SJSA1 (cell line): ENCODE results near the gene NAV2. TPM values are rescaled to one million over a fixed set of nuclear protein-coding genes. Genes with fewer than 3 reads are reported as not detected.

ENCODE experiments used
- DNase-seq, 2 experiments: peaks; one replicate each; pipeline ENCODE4 v3.0.0-alpha.2; 2015 to 2020; ENCODE audit warnings: low spot score in 2 of 2, low read depth in 1 of 2
- H3K27ac ChIP-seq: fragments of 250-450 bp; sonication (Bioruptor Pico); 2 replicates; pipeline ENCODE4 v1.5.1; 2020; ENCODE audit warnings: mild to moderate bottlenecking, moderate library complexity
- H3K27me3 ChIP-seq: fragments of 250-450 bp; sonication (Bioruptor Pico); replicated peaks from 2 replicates; pipeline ENCODE4 v1.5.1; 2020; ENCODE audit warnings: mild to moderate bottlenecking, moderate library complexity
- H3K36me3 ChIP-seq: fragments of 250-450 bp; sonication (Bioruptor Pico); 2 replicates; pipeline ENCODE4 v1.5.1; 2020; ENCODE audit warnings: mild to moderate bottlenecking
- H3K4me1 ChIP-seq: fragments of 250-450 bp; sonication (Bioruptor Pico); replicated peaks from 2 replicates; pipeline ENCODE4 v1.6.1; 2021; ENCODE audit warnings: mild to moderate bottlenecking
- H3K4me3 ChIP-seq: fragments of 250-450 bp; sonication (Bioruptor Pico); 2 replicates; pipeline ENCODE4 v1.5.1; 2020; ENCODE audit warnings: mild to moderate bottlenecking
- H3K9me3 ChIP-seq: fragments of 250-450 bp; sonication (Bioruptor Pico); replicated peaks from 2 replicates; pipeline ENCODE4 v1.5.1; 2020; ENCODE audit warnings: mild to moderate bottlenecking
- total RNA-seq: library from RNA; depleted of rRNA; stranded (reverse); fragments of >200 nt; shearing (Covaris generic); gene quantifications from 2 replicates; pipeline ENCODE4 v1.2.3, GENCODE V29; 2014

Gene NAV2
- total RNA-seq, 1 experiment from 2014 or later = 2.6 TPM

- Histone ChIP-seq H3K27me3 (no peaks in the 10 kb centered on the region), H3K27ac (no peak overlapping the region), H3K9me3 (no peaks in the 10 kb centered on the region), H3K4me1 (peaks cover 37% of the 10 kb centered on the region), H3K4me3 (no peak overlapping the region), H3K36me3 (0 out of 2 replicates have a peak, but pooled peaks cover 2% of the 10 kb centered on the region)
- DNase-seq = no peak
Measured at GRCh38 chr11:19982774-19983495, 270.3 kb downstream of the NAV2 start.

- Histone ChIP-seq H3K9me3 (no peaks in the 10 kb centered on the region), H3K27ac (no peak overlapping the region), H3K4me1 (peaks cover 26% of the 10 kb centered on the region), H3K27me3 (no peaks in the 10 kb centered on the region), H3K36me3 (0 out of 2 replicates have a peak, but pooled peaks cover 2% of the 10 kb centered on the region), H3K4me3 (no peak overlapping the region)
- DNase-seq = no peak
Measured at GRCh38 chr11:19984048-19984742, 271.6 kb downstream of the NAV2 start.

DNA sequence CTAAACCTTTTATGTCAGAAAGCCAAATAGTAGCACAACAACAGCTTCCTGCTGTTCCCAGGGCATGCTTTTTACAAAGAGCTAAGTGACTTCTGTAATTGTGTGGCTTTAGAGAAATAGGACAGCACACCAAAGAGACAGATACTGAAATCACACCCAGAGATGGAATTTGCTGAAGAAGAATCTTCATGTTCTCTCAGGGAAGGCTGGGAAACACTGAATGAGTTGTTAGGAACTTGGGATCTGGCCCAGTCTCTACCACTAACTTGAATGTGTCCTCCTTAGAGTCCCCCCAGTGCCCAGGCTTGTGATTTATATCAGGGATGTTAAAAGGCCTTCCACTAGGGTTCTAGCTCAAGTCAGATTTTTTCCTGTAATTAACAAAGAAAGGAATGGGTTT, 272.5 kb downstream of the NAV2 start:
- Histone ChIP-seq H3K9me3 (no peaks in the 10 kb centered on the region), H3K36me3 (no peaks in the 10 kb centered on the region), H3K4me3 (no peak overlapping the region), H3K27ac (no peak overlapping the region), H3K27me3 (no peaks in the 10 kb centered on the region), H3K4me1 (peaks cover 17% of the 10 kb centered on the region)
- no peak for DNase-seq

- no peaks in the 10 kb centered on the region for H3K36me3 ChIP-seq
- no peak for DNase-seq
Measured at GRCh38 chr11:19987331-19987801, 274.7 kb downstream of the NAV2 start.

DNA sequence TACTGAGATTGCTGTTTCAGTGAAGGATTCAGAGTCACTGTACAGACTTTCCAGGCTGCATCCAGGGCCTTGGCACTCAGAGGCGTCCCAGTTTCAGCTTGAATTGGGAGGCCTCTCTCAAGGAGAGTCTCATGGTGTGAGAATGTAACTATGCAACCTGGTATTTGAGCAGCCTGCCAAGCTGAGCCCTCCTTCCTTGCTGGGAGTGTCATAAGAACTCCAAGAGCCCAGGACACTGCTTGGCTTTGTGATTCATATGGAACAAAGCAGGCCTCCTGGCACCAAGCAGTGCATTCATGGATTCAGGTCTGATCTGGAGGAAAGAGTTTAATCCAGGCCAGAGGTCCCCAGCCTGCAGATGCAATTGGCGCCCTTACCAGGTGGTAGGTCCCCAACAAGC, 276.0 kb downstream of the NAV2 start:
- H3K27me3 ChIP-seq = no peaks in the 10 kb centered on the region
- H3K4me1 ChIP-seq = no peaks in the 10 kb centered on the region
- no peaks in the 10 kb centered on the region for H3K9me3 ChIP-seq
- no peak overlapping the region for H3K4me3 ChIP-seq
- H3K27ac ChIP-seq = no peak overlapping the region
- 0 out of 2 replicates have a peak, but pooled peaks cover 2% of the 10 kb centered on the region for H3K36me3 ChIP-seq
- no peak for DNase-seq

More at GRCh38 chr11:19987331-19987801, 274.7 kb downstream of the NAV2 start:
- no peaks in the 10 kb centered on the region for H3K4me1 ChIP-seq
- no peak overlapping the region for H3K4me3 ChIP-seq
- no peaks in the 10 kb centered on the region for H3K27me3 ChIP-seq
- no peak overlapping the region for H3K27ac ChIP-seq
- no peaks in the 10 kb centered on the region for H3K9me3 ChIP-seq

- Histone ChIP-seq H3K36me3 (0 out of 2 replicates have a peak, but pooled peaks cover 2% of the 10 kb centered on the region), H3K27ac (no peak overlapping the region), H3K4me3 (no peak overlapping the region), H3K27me3 (no peaks in the 10 kb centered on the region), H3K9me3 (no peaks in the 10 kb centered on the region), H3K4me1 (no peaks in the 10 kb centered on the region)
- DNase-seq = no peak
Measured at GRCh38 chr11:19989191-19989590, 276.6 kb downstream of the NAV2 start.

- Histone ChIP-seq H3K27me3 (no peaks in the 10 kb centered on the region), H3K4me3 (no peak overlapping the region), H3K4me1 (peaks cover 10% of the 10 kb centered on the region), H3K36me3 (0 out of 2 replicates have a peak, but pooled peaks cover 2% of the 10 kb centered on the region), H3K9me3 (no peaks in the 10 kb centered on the region), H3K27ac (no peak overlapping the region)
- no peak for DNase-seq
Measured at GRCh38 chr11:19992162-19992561, 279.5 kb downstream of the NAV2 start.

GRCh38 chr11:19992998-19993397, 280.4 kb downstream of the NAV2 start:
- Histone ChIP-seq H3K36me3 (0 out of 2 replicates have a peak, but pooled peaks cover 2% of the 10 kb centered on the region), H3K27ac (no peak overlapping the region), H3K9me3 (no peaks in the 10 kb centered on the region), H3K4me3 (no peak overlapping the region), H3K4me1 (peaks cover 10% of the 10 kb centered on the region), H3K27me3 (no peaks in the 10 kb centered on the region)
- no peak for DNase-seq

DNA sequence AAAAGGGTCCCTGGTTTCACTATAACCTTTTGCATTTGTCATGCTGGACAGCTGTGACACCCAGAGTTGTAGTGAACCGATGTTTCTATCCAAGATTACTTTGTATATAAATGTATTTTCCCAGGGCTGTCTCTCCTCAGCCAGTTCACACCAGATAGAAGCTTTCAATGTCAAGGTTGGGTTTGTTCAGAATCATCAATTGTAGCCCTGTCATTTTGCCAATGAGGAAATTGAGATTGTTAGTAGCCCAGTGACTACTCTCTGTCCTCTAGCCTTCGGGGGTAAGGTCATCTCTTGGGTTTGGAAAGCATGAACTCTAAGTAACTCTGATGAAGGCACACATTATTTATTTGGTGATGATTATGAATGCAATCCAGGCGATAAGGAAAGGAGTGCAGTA, 282.0 kb downstream of the NAV2 start:
- 0 out of 2 replicates have a peak, but pooled peaks cover 2% of the 10 kb centered on the region for H3K36me3 ChIP-seq
- no peak overlapping the region for H3K4me3 ChIP-seq
- DNase-seq = no peak
- H3K27me3 ChIP-seq = no peaks in the 10 kb centered on the region
- no peaks in the 10 kb centered on the region for H3K9me3 ChIP-seq
- no peak overlapping the region for H3K27ac ChIP-seq
- peaks cover 10% of the 10 kb centered on the region for H3K4me1 ChIP-seq

DNA sequence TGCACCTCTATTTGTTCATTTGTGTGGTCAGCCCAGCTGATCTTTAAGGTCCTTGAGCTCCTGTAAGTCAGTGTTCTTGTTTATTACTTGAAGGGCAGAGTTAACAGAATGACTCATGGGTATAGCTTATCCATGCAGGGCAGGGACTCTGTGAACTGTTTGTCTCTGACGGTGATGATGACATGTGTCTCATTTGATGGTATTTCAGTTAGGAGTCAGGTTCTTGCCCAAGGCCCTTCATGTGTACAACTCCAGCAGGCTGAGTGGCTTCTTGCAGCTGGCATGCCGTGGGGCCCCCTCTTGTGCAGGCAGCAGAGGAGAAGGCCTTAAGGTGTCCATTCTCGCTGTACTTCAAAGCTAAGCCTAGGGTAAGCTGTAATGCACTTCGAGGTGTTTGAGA, 282.5 kb downstream of the NAV2 start:
- no peak overlapping the region for H3K27ac ChIP-seq
- H3K9me3 ChIP-seq = no peaks in the 10 kb centered on the region
- H3K36me3 ChIP-seq = 0 out of 2 replicates have a peak, but pooled peaks cover 2% of the 10 kb centered on the region
- peak; percentile 34 to 45 for DNase-seq
- H3K4me1 ChIP-seq = peaks cover 10% of the 10 kb centered on the region
- H3K27me3 ChIP-seq = no peaks in the 10 kb centered on the region
- no peak overlapping the region for H3K4me3 ChIP-seq

DNA sequence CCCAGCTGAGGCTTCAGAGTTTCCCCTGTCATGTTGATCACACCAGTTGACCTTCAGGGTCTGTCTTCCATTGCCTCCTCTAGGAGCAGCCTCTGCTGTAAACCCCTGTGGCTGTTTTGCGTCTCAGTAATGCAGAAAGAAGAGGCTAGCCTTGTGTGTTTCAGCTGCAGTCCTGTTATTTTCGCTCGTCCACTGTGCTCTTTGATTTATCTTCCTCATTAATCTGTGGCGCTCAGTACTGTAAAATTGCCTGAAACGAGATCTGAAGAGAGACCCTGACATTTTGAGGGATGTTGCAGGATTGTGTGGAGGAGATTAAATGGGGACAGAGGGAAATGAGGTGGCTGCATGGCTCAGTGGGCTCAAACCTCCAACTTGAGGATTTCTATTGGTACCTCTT, 283.9 kb downstream of the NAV2 start:
- no peaks in the 10 kb centered on the region for H3K27me3 ChIP-seq
- DNase-seq = no peak
- H3K4me3 ChIP-seq = no peak overlapping the region
- no peak overlapping the region for H3K27ac ChIP-seq
- 0 out of 2 replicates have a peak, but pooled peaks cover 2% of the 10 kb centered on the region for H3K36me3 ChIP-seq
- H3K9me3 ChIP-seq = no peaks in the 10 kb centered on the region
- peaks cover 10% of the 10 kb centered on the region for H3K4me1 ChIP-seq

- H3K27ac ChIP-seq = no peak overlapping the region
- H3K27me3 ChIP-seq = no peaks in the 10 kb centered on the region
- no peaks in the 10 kb centered on the region for H3K9me3 ChIP-seq
- no peak overlapping the region for H3K4me3 ChIP-seq
- no peak for DNase-seq
- peaks cover 5% of the 10 kb centered on the region for H3K4me1 ChIP-seq
- H3K36me3 ChIP-seq = no peaks in the 10 kb centered on the region
Measured at GRCh38 chr11:20000022-20000350, 287.3 kb downstream of the NAV2 start.

DNA sequence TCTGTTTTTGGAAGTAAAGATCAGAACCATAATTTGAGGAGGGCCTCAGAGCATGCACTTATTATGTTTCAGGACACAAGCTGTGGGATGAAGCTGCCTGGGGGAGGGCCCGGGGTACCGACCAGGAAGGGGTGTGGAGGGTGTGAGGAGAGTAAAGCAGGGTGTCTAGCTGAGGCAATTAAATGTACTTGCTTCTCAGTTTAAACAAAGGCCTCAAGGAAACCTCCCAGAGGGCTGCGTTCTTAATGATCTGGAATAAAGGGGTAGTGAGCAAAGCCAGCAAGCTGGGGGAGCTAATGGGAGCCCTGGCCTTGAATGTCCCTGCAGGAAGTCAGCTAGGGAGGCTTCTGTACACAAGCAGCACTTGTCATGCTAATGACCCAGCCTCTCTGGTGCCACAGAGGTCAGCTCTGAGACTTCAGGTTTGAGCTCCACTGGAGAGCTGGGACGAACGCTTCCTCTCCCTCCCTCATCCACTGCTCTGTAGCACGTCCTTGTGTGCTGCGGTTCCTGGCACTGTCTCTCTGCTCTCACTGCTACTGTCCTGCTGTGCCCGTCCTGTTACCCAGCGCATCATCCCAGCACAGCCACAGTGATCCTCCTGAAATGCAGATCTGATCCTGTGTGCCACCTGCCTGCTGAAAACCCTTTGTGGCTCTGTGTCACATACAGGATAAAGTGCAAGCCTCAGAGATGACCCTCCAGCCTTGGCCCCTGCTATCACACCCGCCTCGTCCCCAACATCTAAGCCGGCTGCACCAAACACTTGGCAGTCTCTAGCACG, 287.9 kb downstream of the NAV2 start:
- DNase-seq = no peak
- no peak overlapping the region for H3K27ac ChIP-seq
- no peak overlapping the region for H3K4me3 ChIP-seq
- no peaks in the 10 kb centered on the region for H3K36me3 ChIP-seq
- no peaks in the 10 kb centered on the region for H3K4me1 ChIP-seq
- no peaks in the 10 kb centered on the region for H3K9me3 ChIP-seq
- H3K27me3 ChIP-seq = no peaks in the 10 kb centered on the region
